HG03442 (cell line): ENCODE measurements around the gene FBXO31.

Experiments used
- ATAC-seq: cut with Tn5 transposase; IDR thresholded peaks from one replicate; pipeline ENCODE4 v1.9.1; 2021; ENCODE audit warnings: mild to moderate bottlenecking, moderate library complexity; ENCODE audit not compliant: unreplicated experiment

FBXO31 gene

DNA sequence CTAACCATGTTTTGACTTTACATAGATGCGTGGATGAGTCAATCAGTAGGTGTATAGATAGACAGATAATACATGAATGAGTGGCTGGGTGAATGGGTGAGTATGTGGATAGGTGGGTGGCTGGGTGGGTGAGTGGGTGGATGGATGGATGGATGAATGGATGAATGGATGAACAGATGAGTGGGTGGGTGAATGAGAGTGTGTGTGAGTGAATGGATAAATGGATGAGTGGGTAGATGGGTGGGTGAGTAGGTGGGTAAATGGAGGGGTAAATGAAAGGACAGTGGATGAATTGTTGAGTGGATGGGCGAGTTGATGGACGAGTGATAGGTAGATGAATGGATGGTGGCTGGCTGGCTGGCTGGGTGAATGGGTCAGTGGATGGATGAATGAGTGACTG lies 89.6 kb downstream of the FBXO31 start:
- no peak for ATAC-seq

DNA sequence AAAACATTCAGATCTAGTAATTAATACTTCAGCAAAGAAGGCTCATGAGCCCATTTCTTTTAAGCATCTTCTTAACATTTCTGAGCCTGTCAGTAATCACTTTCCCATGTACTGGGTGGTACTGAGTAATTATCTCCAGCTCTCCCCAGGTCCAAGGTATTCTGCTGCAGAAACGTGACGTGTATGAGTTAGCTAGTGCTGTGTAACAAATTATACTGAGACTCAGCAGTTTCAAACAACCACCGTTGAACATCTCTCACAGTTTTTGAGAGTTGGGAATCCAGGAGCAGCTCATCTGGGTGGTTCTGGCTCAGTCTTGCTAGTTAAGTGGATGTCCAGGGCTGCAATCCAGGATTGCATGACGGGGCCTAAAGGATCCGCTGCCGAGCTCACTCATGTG lies 91.6 kb downstream of the FBXO31 start:
- no peak for ATAC-seq

DNA sequence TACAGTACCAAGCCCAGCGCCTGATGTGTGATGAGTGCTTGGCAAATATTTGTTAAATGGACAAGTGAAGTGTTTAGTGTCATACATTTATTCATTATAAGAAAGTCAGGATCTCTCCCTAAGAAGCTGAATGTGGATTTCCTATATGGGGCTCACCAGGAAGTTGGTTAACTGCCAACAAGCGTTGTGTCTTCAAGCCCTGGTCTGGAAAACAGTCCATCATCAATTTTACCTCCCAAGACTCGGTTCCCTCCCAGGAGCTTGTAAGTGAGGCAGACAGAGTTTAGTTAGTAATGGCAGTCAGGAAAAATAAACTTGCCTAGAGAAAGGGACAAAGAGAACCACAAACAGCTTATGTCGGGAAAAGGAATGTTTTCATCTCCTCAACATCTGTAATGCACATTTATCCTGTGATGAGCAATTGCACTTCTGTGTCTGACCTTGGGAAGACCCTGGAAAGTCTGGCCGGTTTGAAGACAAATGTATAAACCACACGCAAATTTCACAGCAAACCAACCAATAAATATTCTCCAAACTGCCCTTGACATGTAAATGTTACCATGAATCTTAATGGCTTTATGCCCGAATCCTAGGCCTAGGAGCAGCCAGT lies 94.7 kb downstream of the FBXO31 start:
- no peak for ATAC-seq

DNA sequence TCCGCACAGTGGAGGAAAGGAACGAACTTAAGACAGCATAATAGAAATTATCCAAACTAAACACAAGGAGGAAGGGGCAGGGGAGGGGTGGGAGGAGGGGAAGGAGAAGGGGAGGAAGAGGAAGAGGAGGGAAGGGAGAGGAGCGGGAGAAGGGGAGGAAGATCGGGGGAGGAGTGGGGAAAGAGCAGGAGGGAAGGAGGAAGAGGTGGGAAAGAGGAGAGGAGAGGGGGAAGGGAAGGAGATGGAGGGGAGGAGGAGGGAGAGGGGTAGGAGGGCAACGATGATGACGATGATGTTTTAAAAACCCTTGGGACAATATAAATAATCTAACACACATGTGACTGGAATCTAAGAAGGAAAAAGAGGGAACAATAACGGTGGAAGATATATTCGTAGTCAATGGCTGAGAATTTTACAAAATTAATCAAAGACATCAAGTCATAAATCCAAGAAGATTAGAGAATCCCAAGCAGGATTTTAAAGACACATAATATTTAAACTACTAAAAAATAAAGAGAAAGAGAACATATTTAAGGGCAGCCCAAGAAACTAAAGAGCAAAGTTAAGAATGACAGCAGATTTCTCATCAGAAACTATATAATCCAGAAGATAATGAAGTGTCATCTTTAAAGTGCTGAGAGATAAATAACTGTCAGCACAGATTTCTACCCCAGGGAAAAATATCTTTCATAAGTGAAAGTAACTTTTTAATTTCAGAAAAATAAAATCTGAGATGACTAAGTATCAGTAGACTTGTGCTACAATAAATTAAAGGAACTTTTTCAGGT lies 96.5 kb downstream of the FBXO31 start:
- no peak for ATAC-seq

DNA sequence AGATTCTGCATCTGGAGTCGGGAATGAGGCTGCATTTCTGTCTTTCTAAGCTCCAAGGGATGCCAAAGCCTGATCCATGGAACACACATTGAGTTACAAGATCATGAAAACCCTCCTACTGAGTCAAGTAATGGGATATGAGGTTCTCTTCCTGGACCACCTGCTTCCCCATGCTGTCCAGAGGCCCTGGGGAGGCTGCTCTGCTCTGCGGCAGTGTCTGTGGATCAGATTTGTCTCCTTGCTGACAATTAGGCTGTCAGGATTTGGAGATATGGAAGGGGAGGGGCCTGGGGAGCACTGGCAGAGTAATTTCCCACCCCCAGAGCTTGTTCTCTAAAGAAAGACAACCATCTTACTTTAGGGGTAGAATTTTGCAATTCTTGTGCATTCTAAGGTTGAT lies 99.4 kb downstream of the FBXO31 start:
- no peak for ATAC-seq

DNA sequence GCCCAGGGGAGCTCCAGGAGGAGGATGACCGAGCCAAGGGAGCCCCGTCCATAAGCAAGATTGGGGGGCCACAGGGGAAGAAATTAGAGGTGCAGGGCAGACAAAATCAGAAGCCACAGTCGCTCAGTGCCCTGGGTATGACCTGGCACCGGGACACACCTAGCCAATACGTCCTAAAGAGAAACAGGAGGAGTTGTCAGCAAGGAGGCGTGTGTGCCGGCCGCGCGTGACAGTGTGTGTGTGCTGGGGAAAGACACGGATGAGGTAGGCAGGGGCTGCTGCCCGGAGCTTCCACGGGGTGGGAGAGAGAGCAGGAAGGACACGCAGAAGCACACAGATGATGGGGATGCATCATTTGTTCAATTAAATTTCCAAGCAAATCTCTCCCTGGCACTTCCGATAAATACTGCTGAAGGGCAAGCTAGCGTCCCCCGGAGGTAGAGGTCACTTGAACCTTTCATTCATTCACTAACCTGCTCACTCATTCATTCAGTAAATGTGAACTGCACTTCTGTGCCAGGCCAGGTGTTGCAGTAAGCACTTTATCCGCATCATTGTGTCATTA lies 104.4 kb downstream of the FBXO31 start:
- no peak for ATAC-seq

DNA sequence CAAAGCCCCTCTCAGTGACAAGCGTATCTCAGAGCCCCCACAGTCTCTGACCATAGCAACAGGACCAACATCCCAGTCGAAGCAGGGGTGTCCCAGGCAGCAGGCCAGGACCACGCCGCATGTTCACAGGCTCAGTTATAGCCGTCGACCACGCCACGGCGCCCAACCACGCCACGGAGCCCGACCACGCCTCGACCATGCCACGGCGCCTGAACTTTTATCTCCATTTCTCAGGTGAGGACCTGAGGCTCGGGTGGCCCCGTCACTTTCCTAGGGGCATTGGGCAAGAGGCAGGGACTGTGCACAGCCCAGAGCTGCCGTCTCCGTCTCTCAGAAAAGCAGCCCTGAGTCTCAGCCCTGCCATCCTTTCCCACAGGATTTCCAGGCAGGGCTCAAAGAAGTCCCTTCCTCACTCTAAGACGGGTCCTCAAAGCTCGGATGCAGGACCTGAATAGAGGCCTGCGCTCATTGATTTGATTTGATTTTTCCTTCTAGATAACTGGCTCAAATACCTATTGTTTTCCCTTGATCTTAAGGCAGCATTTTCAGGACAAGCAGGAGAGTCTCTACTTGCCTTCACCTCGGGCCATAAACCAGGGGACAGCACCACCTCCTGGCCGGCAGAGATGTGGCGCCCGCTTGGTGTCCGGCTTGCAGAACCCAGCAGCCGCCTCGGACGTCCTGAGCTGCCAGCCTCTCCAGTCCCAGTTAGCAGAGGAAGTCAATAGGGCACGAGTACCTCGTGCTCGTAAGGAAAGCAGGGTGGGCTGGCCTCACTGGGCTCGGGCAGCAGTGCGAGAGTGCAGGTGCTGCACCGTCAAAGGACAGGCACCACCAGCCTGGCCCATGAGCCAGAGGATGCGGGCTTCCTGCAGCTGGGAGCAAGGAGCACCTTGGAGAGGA lies 105.1 kb downstream of the FBXO31 start:
- ATAC-seq, result no peak
